CD14-positive monocyte (primary cell): Measurements from ENCODE around the gene SEH1L. TPM values are rescaled to one million over a fixed set of nuclear protein-coding genes. Genes with fewer than 3 reads are reported as not detected.

Source experiments
- DNase-seq, 3 donors: peaks; one replicate each; pipeline ENCODE4 v3.0.0-alpha.2; 2011 to 2022
- H2AFZ ChIP-seq: 2 replicates; pipeline ENCODE4 v1.6.0; 2012; ENCODE audit warnings: mild to moderate bottlenecking, low read depth, low read length, inconsistent platforms; ENCODE audit not compliant: insufficient read depth, poor library complexity, severe bottlenecking
- H3K27ac ChIP-seq, 2 donors: 1 replicate in 1 of 2; 2 replicates in 1 of 2; pipeline ENCODE4 v1.5.1; 2012 to 2013; ENCODE audit warnings: low read length in 2 of 2, control low read depth in 1 of 2, inconsistent platforms in 1 of 2, low read depth in 1 of 2, mild to moderate bottlenecking in 1 of 2
- H3K27me3 ChIP-seq, 2 donors: one replicate each; pipeline versions ENCODE4 v1.6.0 to v1.6.1; 2011 to 2013; ENCODE audit warnings: low read length in 2 of 2; ENCODE audit not compliant: control insufficient read depth in 2 of 2, insufficient read depth in 2 of 2
- H3K36me3 ChIP-seq, 2 donors: replicated peaks in 1 of 2; 1 replicate in 1 of 2; 2 replicates in 1 of 2; pipeline versions ENCODE4 v1.5.1 to v1.6.1; 2012 to 2013; ENCODE audit warnings: low read length in 2 of 2, control low read depth in 1 of 2, inconsistent platforms in 1 of 2, mild to moderate bottlenecking in 1 of 2; ENCODE audit not compliant: insufficient read depth in 2 of 2, control insufficient read depth in 1 of 2
- H3K4me1 ChIP-seq, 2 donors: 1 replicate in 1 of 2; 2 replicates in 1 of 2; pipeline versions ENCODE4 v1.5.1 to v1.6.1; 2012 to 2013; ENCODE audit warnings: low read length in 2 of 2, control low read depth in 1 of 2, inconsistent platforms in 1 of 2, mild to moderate bottlenecking in 1 of 2, moderate library complexity in 1 of 2; ENCODE audit not compliant: insufficient read depth in 2 of 2, control insufficient read depth in 1 of 2
- H3K4me2 ChIP-seq: replicated peaks from 2 replicates; pipeline ENCODE3; 2012; ENCODE audit warnings: low read length, moderate library complexity, mild to moderate bottlenecking; ENCODE audit not compliant: poor library complexity, severe bottlenecking; ENCODE audit errors: extremely low read depth
- H3K4me3 ChIP-seq, 3 experiments: fragments of 200-600 bp in 1 of 3; sonication (generic) in 1 of 3; replicated peaks in 1 of 3; 1 replicate in 2 of 3; 2 replicates in 1 of 3; pipeline ENCODE4 v1.5.1; 2011 to 2013; ENCODE audit warnings: low read length in 3 of 3, mild to moderate bottlenecking in 3 of 3, control low read depth in 2 of 3, low read depth in 2 of 3, inconsistent platforms in 1 of 3, moderate library complexity in 1 of 3
- H3K79me2 ChIP-seq: 2 replicates; pipeline ENCODE4 v1.6.0; 2012; ENCODE audit warnings: mild to moderate bottlenecking, control low read depth, inconsistent platforms, low read length, moderate library complexity; ENCODE audit not compliant: insufficient read depth
- H3K9ac ChIP-seq: 2 replicates; pipeline ENCODE4 v1.6.0; 2017; ENCODE audit warnings: low read length, mild to moderate bottlenecking; ENCODE audit not compliant: insufficient read depth, poor library complexity, severe bottlenecking
- H3K9me3 ChIP-seq, 2 donors: replicated peaks in 1 of 2; 1 replicate in 1 of 2; 2 replicates in 1 of 2; pipeline versions ENCODE4 v1.5.1 to v1.6.1; 2012 to 2013; ENCODE audit warnings: low read length in 2 of 2, control low read depth in 1 of 2; ENCODE audit not compliant: control insufficient read depth in 1 of 2, insufficient read depth in 1 of 2
- H4K20me1 ChIP-seq: 2 replicates; pipeline ENCODE4 v1.6.0; 2012; ENCODE audit warnings: mild to moderate bottlenecking, low read length, control low read depth, moderate library complexity; ENCODE audit not compliant: insufficient read depth
- H3K27ac Mint-ChIP-seq, 7 donors: one replicate each; pipeline ENCODE4 v1.8.0; 2020; ENCODE audit warnings: mild to moderate bottlenecking in 7 of 7, mixed read lengths in 7 of 7, moderate library complexity in 6 of 7, inconsistent platforms in 2 of 7
- H3K27me3 Mint-ChIP-seq, 3 donors: one replicate each; pipeline ENCODE4 v1.8.0; 2021 to 2022; ENCODE audit warnings: low read depth in 3 of 3, mild to moderate bottlenecking in 3 of 3, mixed read lengths in 3 of 3, moderate library complexity in 3 of 3, inconsistent platforms in 1 of 3
- H3K36me3 Mint-ChIP-seq, 2 donors: one replicate each; pipeline ENCODE4 v1.8.0; 2020; ENCODE audit warnings: mixed read lengths in 2 of 2, inconsistent platforms in 1 of 2, mild to moderate bottlenecking in 1 of 2
- H3K4me1 Mint-ChIP-seq: one replicate; pipeline ENCODE4 v1.8.0; 2020; ENCODE audit warnings: mild to moderate bottlenecking, mixed read lengths
- H3K4me3 Mint-ChIP-seq, 2 donors: one replicate each; pipeline ENCODE4 v1.8.0; 2020; ENCODE audit warnings: mild to moderate bottlenecking in 2 of 2, mixed read lengths in 2 of 2, moderate library complexity in 1 of 2
- H3K9me3 Mint-ChIP-seq, 7 donors: one replicate each; pipeline ENCODE4 v1.8.0; 2020 to 2022; ENCODE audit warnings: mixed read lengths in 7 of 7, mild to moderate bottlenecking in 6 of 7, moderate library complexity in 6 of 7, inconsistent platforms in 2 of 7
- WGBS: methylation state at CpG from one replicate; pipeline ENCODE4 v1.1.5; 2013; ENCODE audit warnings: missing lambda C conversion rate; ENCODE audit not compliant: insufficient coverage; 5-methylcytosine and 5-hydroxymethylcytosine counted together
- intact Hi-C, 2 donors: fragments of 100-400 bp; cut with micrococcal nuclease; formaldehyde crosslinking; loops; one replicate each; pipeline versions ENCODE4 v1.15.0 to v1.15.1; 2023
- polyA plus RNA-seq, 3 donors: library from polyadenylated mRNA; depleted of rRNA in 1 of 3; unstranded in 2 of 3; stranded (reverse) in 1 of 3; fragments of 300-500 nt in 2 of 3; fragments of >200 nt in 1 of 3; fragmentation: Illumina TruSeq in 2 of 3; gene quantifications; 1 replicate in 2 of 3; 2 replicates in 1 of 3; pipeline ENCODE4 v1.2.3, GENCODE V29; 2012 to 2021
- TF ChIP-seq, protein P1 (sequence below): fragments of 200-600 bp; IDR thresholded peaks from one replicate; pipeline ENCODE4 v1.8.0; 2022; ENCODE audit warnings: antibody characterized with exemption, mild to moderate bottlenecking

SEH1L gene
- polyA plus RNA-seq, 3 donors, result 7.1 to 26.9 (median 25.9) TPM

DNA sequence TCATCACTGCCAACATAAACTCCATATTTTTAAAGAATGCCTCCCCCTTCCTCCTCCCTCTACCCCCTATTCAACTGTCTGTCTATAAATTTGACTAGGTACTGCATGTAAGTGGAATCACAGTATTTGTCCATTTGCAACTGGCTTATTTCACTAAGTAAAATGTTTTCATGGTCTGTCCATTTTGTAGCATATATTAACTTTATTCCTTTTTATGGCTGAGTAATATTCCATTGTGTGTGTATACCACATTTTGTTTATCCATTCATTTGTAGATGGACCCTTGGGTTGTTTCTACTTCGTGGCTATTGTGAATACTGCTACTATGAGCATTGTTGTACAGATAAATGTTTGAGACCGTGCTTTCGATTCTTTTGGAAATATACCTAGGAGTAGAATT lies 10.7 kb downstream of the SEH1L start:
- TF ChIP-seq, protein P1, sequence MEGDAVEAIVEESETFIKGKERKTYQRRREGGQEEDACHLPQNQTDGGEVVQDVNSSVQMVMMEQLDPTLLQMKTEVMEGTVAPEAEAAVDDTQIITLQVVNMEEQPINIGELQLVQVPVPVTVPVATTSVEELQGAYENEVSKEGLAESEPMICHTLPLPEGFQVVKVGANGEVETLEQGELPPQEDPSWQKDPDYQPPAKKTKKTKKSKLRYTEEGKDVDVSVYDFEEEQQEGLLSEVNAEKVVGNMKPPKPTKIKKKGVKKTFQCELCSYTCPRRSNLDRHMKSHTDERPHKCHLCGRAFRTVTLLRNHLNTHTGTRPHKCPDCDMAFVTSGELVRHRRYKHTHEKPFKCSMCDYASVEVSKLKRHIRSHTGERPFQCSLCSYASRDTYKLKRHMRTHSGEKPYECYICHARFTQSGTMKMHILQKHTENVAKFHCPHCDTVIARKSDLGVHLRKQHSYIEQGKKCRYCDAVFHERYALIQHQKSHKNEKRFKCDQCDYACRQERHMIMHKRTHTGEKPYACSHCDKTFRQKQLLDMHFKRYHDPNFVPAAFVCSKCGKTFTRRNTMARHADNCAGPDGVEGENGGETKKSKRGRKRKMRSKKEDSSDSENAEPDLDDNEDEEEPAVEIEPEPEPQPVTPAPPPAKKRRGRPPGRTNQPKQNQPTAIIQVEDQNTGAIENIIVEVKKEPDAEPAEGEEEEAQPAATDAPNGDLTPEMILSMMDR, result no peak
- Histone ChIP-seq H3K27ac (no peak overlapping the region), H3K9me3 (no peaks in the 10 kb centered on the region), H3K9ac (no peak overlapping the region), H3K27me3 (no peaks in the 10 kb centered on the region), H3K4me3 (no peak overlapping the region), H3K79me2 (peaks cover 27% of the 10 kb centered on the region), H3K4me1 (no peaks in the 10 kb centered on the region), H3K4me2 (no peak overlapping the region), H4K20me1 (peaks cover 4% of the 10 kb centered on the region), H2AFZ (no peak overlapping the region), H3K36me3 (peaks cover 32 to 61% of the 10 kb centered on the region in 2 donors)
- Mint-ChIP-seq H3K9me3 (no peaks in the 10 kb centered on the region), H3K27me3 (no peaks in the 10 kb centered on the region), H3K4me1 (no peaks in the 10 kb centered on the region), H3K4me3 (no peak overlapping the region), H3K36me3 (peaks cover 42 to 55% of the 10 kb centered on the region in 2 donors), H3K27ac (no peak overlapping the region)
- no peak for DNase-seq
- 100% methylated on average over 2 of the region's 3 CpGs for WGBS
- intact Hi-C loops, result no loop called here

DNA sequence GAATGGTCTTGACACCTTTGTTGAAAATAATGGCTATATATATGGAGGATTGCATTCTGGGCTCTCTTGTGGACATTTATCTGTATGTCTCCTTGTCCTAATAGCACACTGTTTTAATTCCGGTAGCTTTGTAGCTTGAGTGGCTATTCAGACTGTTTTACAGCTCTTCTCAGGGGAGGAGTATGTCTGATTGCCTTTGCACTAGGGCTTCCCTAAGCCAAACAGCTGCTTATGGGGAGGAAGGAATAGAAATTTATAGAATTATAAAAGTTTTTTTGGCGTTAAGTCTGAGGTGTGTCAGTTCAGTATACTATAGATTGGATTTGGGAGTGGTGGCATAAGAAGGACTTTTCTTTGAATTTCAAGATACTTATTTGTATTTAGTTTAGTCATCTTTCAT lies 12.6 kb downstream of the SEH1L start:
- TF ChIP-seq, protein P1, result no peak
- no peak overlapping the region for H3K27ac Mint-ChIP-seq
- no peak overlapping the region for H3K27ac ChIP-seq
- H3K4me3 ChIP-seq, result no peak overlapping the region
- H3K9me3 Mint-ChIP-seq, result no peaks in the 10 kb centered on the region
- WGBS, result no CpG with 5 or more reads among the region's 2 CpGs
- H3K27me3 Mint-ChIP-seq, result no peaks in the 10 kb centered on the region
- H3K9me3 ChIP-seq, result no peaks in the 10 kb centered on the region
- H3K79me2 ChIP-seq, result peaks cover 18% of the 10 kb centered on the region
- peaks cover 27 to 53% of the 10 kb centered on the region in 2 donors for H3K36me3 ChIP-seq
- H3K36me3 Mint-ChIP-seq, result peaks cover 45 to 63% of the 10 kb centered on the region in 2 donors
- no peak overlapping the region for H2AFZ ChIP-seq
- peaks cover 0 to 2% of the 10 kb centered on the region in 2 donors for H3K4me1 ChIP-seq
- no peak overlapping the region for H3K4me2 ChIP-seq
- intact Hi-C loops, result no loop called here
- no peaks in the 10 kb centered on the region for H3K27me3 ChIP-seq
- peaks cover 4% of the 10 kb centered on the region for H4K20me1 ChIP-seq
- no peak overlapping the region for H3K4me3 Mint-ChIP-seq
- DNase-seq, result no peak
- H3K4me1 Mint-ChIP-seq, result no peaks in the 10 kb centered on the region
- no peak overlapping the region for H3K9ac ChIP-seq
